GM12892 (cell line): ENCODE data around the gene CACNA1C.

Experiments
- POLR2A ChIP-seq: IDR thresholded peaks from 2 replicates; pipeline ENCODE4 v1.6.1; 2011; ENCODE audit warnings: low read depth, low read length, control low read depth
- POLR2AphosphoS5 ChIP-seq: IDR thresholded peaks from 2 replicates; pipeline ENCODE4 v1.6.1; 2011; ENCODE audit warnings: low read depth, low read length, control low read depth

DNA sequence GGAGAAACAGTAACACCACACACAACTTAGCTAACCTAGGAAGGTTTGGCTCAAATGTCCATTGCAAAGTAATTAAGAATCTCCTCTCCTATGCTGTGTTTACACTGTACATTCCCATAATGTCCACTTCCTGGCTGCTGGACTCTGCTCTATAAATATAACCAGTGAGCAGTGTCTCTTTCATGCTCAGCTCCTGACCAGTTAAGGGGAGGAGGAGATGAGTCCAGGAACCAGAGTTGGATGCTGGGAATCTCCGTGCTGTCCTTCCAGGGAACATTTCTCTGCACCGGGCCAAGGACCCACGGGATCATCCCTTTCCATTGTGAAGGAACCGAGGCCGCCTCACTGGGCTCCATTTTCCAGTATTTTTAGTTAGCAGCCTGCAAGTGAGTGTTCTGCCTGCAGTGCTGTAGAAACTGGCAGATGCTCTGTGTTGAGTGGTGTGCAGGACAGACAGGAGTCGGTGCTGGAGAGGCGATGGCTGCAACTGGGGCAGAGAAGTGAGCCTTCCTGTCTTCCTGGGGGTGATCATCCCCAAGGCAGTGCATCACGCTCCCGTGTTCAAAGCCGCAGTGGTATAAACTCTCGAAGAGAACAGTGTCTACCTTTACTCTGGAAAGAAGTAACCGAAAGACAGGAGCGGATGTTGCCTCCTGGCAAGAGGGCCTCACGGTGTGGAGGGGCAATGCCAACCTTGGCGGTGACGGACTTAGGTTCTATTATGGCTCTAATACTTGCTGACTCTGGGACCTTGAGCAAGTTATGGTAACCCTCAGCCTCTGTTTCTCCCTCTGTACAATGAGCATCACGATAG, 195.5 kb downstream of the CACNA1C start:
- no peak for TF ChIP-seq POLR2A
- TF ChIP-seq POLR2AphosphoS5: no peak
